Panc1 (cell line): ENCODE results near the gene TMPRSS3. TPM values are rescaled to one million over a fixed set of nuclear protein-coding genes. Genes with fewer than 3 reads are reported as not detected.

Source experiments
- ATAC-seq: fragments of 200-7000 bp; cut with Tn5 transposase; 2 replicates; pipeline ENCODE4 v1.9.1; 2020; ENCODE audit warnings: mild to moderate bottlenecking, moderate library complexity
- BruUV-seq: library from RNA; stranded (reverse); fragments of 400-500 nt; replicated peaks from 2 replicates; lab custom pipeline; 2021; lab: Mats Ljungman, UMichigan
- CTCF ChIA-PET: fragments of 300-600 bp; sonication (Branson Sonifier 250); formaldehyde crosslinking; loops from one replicate; lab custom pipeline; 2022; ENCODE audit warnings: antibody characterized with exemption; lab: Charles Lee
- POLR2A ChIA-PET: fragments of 300-600 bp; sonication (Branson Sonifier 250); formaldehyde crosslinking; loops from one replicate; lab custom pipeline; 2022; ENCODE audit warnings: antibody characterized with exemption; lab: Charles Lee
- DNase-seq: peaks from one replicate; pipeline ENCODE4 v3.0.0-alpha.2; 2010; ENCODE audit warnings: low read depth, low spot score
- H3K27ac ChIP-seq: 2 replicates; pipeline ENCODE4 v1.5.1; 2011; ENCODE audit warnings: mild to moderate bottlenecking, low read length, inconsistent platforms
- H3K27me3 ChIP-seq: fragments of 200-500 bp; sonication (Bioruptor generic); 2 replicates; pipeline ENCODE4 v1.6.0; 2014; ENCODE audit warnings: low read length, inconsistent platforms; ENCODE audit not compliant: control insufficient read depth, insufficient read depth
- H3K36me3 ChIP-seq: fragments of 200-500 bp; sonication (Bioruptor generic); 2 replicates; pipeline ENCODE4 v1.5.1; 2014; ENCODE audit warnings: inconsistent platforms, mild to moderate bottlenecking, low read length, moderate library complexity; ENCODE audit not compliant: control insufficient read depth, insufficient read depth
- H3K4me1 ChIP-seq: 2 replicates; pipeline ENCODE4 v1.5.1; 2011; ENCODE audit warnings: inconsistent platforms, mild to moderate bottlenecking, low read length, moderate library complexity; ENCODE audit not compliant: control insufficient read depth, insufficient read depth
- H3K4me3 ChIP-seq, 2 experiments: 2 replicates each; pipeline ENCODE4 v1.5.1; 2011 to 2012; ENCODE audit warnings: low read depth in 2 of 2, low read length in 2 of 2, mild to moderate bottlenecking in 2 of 2, inconsistent platforms in 1 of 2, moderate library complexity in 1 of 2
- H3K9me3 ChIP-seq: fragments of 200-500 bp; sonication (Bioruptor generic); 2 replicates; pipeline ENCODE4 v1.5.1; 2014; ENCODE audit warnings: low read depth, mild to moderate bottlenecking, inconsistent platforms, low read length, moderate library complexity; ENCODE audit not compliant: control insufficient read depth, insufficient read depth
- POLR2AphosphoS5 ChIP-seq: IDR thresholded peaks from 2 replicates; pipeline ENCODE4 v1.6.1; 2012; ENCODE audit warnings: mild to moderate bottlenecking, low read depth, low read length, moderate library complexity
- REST ChIP-seq, 2 experiments: IDR thresholded peaks; 2 replicates each; pipeline ENCODE4 v1.6.1; 2011 to 2012; ENCODE audit warnings: low read depth in 2 of 2, control low read depth in 1 of 2, low read length in 1 of 2, mild to moderate bottlenecking in 1 of 2, moderate library complexity in 1 of 2; ENCODE audit not compliant: insufficient read depth in 1 of 2
- SIN3A ChIP-seq: IDR thresholded peaks from 2 replicates; pipeline ENCODE4 v1.6.1; 2012; ENCODE audit warnings: low read depth, mild to moderate bottlenecking, low read length, moderate library complexity, borderline replicate concordance; ENCODE audit not compliant: insufficient read depth
- TCF7L2 ChIP-seq: IDR thresholded peaks from 2 replicates; pipeline ENCODE4 v1.6.1; 2011; ENCODE audit warnings: mild to moderate bottlenecking, low read depth, low read length, inconsistent platforms
- in situ Hi-C: cut with HindIII; loops from 2 replicates; pipeline ENCODE4 v1.10.0; 2016; ENCODE audit warnings: low sequenced_read_pairs, low pct_unique_long_range_greater_than_20kb
- intact Hi-C: fragments of 100-400 bp; cut with micrococcal nuclease; formaldehyde crosslinking; loops from one replicate; pipeline ENCODE4 v1.10.0; 2022; ENCODE audit not compliant: unreplicated experiment
- total RNA-seq: library from RNA; stranded (reverse); gene quantifications from one replicate; pipeline ENCODE4 v1.2.1, GENCODE V29; 2021; ENCODE audit not compliant: unreplicated experiment
- TF ChIP-seq, protein P1 (sequence below): fragments of 450-650 bp; IDR thresholded peaks from 2 replicates; pipeline ENCODE4 v1.5.1; 2017; ENCODE audit warnings: mild to moderate bottlenecking

The TMPRSS3 gene
- total RNA-seq, 1 experiment from 2014 or later, result not detected

DNA sequence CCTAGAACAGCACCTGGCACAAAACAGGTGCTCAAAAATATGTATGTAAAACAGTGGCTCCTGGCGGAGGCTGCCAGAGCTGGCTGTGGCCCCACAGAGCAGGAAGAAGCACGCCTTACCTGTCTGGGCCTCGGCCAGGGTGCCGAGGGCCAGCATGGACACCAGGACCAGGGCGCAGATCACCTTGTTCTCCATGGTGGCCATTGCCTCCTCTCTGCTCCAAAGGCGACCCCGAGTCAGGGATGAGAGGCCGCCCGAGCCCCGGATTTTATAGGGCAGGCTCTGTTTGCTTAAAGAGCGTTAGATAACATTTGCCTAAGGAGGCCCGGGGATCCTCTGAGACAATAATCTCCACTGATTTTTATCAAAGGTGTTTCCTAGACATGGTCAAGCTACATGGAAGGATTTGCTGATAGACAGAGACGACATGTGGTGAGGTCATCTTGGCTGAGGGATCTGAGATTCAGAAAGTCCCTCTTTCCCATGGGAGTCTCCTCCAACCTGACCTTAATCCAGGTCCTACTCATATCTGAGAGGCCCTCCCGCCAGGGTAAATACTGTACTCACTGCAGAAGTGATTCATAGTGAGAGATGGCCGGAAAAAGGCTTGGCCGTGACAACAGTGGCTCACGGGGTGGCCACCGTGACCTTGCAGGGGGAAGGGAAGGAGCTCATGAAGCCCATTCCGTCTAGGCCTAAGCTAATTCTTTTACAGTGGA lies 29.4 kb downstream of the TMPRSS3 start, which contains the start of gene TFF1:
Gene TFF1, minus strand, starts transcription at position 244 of the 719 bp plus-strand sequence. Its CDS starts 40 bp downstream, at position 204.
- H3K27me3 ChIP-seq, result no peaks in the 10 kb centered on the region
- TF ChIP-seq REST (IDR thresholded peaks at IDR 0.05; ENCODE audit: insufficient read depth in 1 of 2, low read depth in 2 of 2, low read length in 1 of 2), result no peak
- no peaks in the 10 kb centered on the region; the same call in 1 of the 2 replicates for H3K4me1 ChIP-seq
- intact Hi-C loops (no loop called here), in situ Hi-C loops (no loop called here)
- no peaks in the 10 kb centered on the region for H3K9me3 ChIP-seq
- no peaks in the 10 kb centered on the region for H3K36me3 ChIP-seq
- DNase-seq, result peak; percentile 27
- ChIA-PET CTCF (no interaction called here), POLR2A (no interaction called here)
- no TSS peak for BruUV-seq
- peak; percentile 74 for ATAC-seq
- no peak within 1 kb of the TSS for H3K4me3 ChIP-seq
- H3K27ac ChIP-seq, result no peak within 1 kb of the TSS

DNA sequence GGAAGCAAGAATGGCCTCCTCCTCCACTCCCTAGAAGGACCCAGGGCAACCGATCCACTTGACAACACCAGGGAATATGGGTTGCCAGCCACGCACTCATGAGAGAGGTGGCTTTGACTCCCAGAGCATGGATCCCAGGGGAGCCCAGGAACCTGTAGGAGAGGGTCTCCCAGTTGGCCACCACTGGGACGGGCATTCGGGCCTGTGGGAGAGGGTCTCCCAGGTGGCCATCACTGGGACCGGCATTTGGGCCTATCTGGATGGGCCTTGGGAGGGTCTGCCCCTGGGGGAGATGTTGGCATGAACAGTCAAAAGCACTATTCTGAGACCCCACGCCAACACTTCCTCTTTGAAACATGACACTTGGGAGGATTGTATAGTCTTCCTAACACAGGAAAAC lies 30.1 kb downstream of the TMPRSS3 start:
- no peak overlapping the region for H3K4me3 ChIP-seq
- H3K27ac ChIP-seq, result no peak overlapping the region
- intact Hi-C loops, result no loop called here
- no peak for DNase-seq
- CTCF ChIA-PET, result no interaction called here
- H3K4me1 ChIP-seq, result no peaks in the 10 kb centered on the region; the same call in 1 of the 2 replicates
- POLR2A ChIA-PET, result no interaction called here
- no TSS peak for BruUV-seq
- ATAC-seq, result no peak
- in situ Hi-C loops, result no loop called here
- H3K9me3 ChIP-seq, result no peaks in the 10 kb centered on the region
- H3K27me3 ChIP-seq, result no peaks in the 10 kb centered on the region
- no peaks in the 10 kb centered on the region for H3K36me3 ChIP-seq
- TF ChIP-seq SIN3A (no peak), POLR2AphosphoS5 (no peak), REST (IDR thresholded peaks at IDR 0.05; ENCODE audit: insufficient read depth in 1 of 2, low read depth in 2 of 2, low read length in 1 of 2) (no peak), TCF7L2 (no peak)
- TF ChIP-seq, protein P1, sequence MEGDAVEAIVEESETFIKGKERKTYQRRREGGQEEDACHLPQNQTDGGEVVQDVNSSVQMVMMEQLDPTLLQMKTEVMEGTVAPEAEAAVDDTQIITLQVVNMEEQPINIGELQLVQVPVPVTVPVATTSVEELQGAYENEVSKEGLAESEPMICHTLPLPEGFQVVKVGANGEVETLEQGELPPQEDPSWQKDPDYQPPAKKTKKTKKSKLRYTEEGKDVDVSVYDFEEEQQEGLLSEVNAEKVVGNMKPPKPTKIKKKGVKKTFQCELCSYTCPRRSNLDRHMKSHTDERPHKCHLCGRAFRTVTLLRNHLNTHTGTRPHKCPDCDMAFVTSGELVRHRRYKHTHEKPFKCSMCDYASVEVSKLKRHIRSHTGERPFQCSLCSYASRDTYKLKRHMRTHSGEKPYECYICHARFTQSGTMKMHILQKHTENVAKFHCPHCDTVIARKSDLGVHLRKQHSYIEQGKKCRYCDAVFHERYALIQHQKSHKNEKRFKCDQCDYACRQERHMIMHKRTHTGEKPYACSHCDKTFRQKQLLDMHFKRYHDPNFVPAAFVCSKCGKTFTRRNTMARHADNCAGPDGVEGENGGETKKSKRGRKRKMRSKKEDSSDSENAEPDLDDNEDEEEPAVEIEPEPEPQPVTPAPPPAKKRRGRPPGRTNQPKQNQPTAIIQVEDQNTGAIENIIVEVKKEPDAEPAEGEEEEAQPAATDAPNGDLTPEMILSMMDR, result no peak
